Measurements from ENCODE around the gene AIPL1.

Gene AIPL1

DNA sequence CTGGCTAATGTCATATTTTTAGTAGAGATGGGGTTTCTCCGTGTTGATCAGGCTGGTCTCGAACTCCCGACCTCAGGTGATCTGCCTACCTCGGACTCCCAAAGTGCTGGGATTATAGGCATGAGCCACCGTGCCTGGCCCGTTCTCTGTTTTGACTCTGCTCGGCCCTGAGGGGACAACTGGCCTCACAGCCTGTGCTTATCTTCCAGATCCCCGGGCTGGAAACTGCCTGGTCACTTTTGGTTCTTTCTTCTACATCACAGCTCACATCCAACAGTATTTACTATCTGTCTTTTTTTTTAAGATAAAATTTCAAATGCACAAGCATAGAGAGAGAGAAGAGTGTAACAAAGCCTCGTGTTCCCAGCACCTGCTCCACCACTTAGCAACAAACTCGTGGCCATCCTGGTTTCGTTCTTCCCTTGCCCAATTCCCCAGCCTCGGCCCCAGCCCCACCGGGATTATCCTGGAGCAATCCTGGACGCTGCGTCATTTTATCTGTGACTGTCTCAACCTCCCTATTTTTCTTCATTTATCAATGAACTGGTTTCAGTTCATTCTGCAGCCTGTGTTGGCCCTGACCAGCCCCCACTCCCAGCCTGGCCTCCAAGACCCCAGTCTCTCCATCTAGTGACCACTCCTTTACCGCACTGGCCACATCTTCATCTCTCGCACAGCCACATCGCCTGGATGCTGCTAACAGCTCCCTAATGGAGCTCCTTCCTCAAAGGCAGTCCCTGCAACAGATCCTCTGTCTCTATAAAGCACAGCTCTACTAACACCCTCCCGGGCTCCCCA is 30.5 kb upstream of the AIPL1 start:
- DNase-seq, result no peak

DNA sequence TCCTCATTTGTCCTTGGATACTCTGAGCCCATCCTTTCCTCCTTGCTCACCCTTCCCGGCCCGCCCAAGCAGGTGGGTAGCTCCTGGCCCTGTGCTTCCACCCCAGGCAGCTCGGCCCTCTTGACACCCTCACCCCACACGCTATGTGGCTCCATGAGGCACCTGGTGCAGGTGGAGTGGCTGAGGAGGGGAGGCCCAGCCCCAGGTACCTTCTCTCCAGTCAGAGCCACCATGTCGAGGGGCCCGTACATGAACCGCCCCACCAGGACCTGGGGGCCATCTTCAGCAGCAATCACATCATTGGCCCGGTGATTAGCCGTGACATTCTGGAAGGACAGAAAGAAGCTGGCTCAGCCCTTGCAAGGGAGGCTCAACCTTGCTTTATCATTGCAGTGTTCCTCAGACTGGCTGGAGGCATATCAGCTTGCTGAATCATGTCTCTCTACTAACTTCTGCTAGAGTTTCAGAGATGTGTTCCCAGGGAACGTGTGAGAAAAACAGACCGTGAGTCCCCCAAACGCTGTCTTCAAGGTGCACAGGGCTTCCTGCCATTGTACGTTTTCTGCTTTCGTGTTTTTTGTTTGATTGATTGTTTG is 29.6 kb upstream of the AIPL1 start:
- no peak for DNase-seq

DNA sequence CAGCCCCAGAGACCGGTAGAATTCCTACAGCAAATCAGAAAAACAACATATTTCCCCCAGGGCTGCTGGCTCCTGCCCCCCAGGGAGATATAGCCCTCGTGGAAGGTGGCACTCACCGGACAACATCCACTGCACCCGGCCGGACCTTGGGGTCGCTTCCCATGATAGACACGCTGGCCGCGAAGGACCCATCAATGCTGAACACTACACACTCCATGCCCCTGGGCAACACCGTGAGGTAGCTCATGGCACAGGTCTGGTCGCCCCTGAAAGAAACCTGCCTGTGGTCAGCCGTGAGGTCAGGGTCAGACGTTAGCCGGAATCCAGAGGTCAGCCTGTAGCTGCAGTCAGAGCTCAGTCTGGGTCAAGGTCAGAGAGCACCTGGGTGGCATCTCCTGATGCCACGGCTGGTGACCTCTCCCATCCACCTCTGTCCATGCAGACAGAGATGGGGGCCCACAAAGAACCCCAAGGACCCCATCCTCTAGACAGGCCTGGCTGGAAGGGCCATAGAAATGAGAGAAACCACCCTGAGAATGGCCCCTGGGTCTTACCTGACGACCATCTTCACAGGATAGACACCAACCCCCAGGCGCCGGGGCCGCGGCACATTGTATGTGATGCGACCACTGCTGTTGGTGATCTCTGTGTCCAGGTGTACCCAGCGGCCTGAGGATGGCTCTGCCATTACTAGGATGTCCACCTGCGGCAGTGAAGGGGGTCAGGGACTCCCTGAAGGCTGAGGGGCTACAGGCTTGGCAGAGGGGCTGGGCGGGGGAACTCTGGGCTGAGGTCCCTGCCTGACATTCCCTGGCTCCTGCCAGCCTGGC is 28.9 kb upstream of the AIPL1 start:
- no peak for DNase-seq

DNA sequence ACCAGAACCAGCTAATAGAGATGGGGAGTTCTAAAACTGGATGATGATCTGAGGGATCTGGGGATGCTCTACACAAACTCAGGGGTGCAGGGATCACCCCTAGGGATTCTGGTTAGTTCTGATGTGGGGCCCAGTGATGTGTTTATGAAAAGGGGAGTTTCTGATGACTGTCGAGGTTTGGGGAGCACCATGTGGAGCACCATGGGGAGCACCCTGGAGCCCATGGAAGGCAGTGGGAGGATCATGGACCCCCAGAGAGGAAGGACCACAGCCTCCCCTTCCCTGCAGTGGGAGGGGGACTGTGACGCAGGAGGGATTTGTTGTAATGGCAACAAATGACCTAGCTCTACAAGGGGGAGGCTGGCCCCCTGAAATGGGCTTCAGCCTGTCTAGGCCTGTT is 27.8 kb upstream of the AIPL1 start:
- no peak for DNase-seq

DNA sequence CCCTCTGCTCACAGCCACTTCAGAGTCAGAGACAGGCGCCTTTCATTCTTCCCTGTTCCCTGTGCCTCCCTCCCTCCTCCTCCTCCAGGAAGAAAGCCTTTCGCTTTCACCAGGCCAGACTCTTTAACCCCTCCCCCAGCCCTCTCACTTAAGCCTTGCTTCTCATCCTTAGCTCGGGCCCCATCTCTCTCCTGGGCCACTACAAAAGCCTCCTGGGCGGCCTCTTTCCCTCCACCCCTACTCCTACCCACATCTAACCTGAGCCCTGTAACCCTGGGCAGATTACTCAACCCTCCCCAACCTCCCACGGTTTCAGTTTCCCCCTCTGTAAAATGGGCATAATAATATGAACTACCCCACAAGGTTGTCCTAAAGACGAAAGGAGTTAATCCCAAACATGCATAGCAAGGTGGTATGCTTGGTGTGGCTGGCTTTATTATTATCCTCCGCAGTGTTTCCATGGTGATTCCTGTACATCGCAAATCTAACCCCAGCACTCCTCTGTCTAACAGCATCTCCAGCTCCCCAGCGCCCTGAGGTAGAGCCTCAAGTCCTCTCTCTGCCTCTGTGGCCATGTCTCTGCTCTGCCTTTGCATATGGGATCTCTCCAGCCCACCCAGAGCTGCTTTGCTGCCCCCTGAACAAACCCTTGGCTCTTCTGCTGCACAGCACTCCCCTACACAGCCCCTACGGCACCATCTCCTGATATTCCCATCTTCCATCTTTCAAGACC is 27.0 kb upstream of the AIPL1 start:
- no peak for DNase-seq

DNA sequence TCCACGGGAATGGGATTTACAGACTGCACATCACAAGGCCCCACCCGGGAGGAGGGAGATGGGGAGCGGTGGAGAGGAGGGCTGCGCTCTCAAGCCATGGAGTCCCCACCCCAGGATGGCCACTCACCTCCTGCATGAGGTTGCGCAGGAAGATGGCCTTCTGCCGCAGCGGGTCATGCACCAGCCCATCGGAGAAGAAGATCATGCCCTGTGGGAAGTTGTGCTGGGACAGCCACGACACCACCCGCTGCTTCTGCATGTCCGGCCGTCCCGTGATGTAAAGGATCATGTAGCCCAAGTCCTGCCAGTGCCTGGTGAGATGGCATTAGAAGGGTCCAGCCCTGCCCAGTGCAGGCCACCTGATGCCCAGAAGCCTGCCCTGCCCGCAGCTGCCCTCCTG is 26.3 kb upstream of the AIPL1 start:
- no peak for DNase-seq

DNA sequence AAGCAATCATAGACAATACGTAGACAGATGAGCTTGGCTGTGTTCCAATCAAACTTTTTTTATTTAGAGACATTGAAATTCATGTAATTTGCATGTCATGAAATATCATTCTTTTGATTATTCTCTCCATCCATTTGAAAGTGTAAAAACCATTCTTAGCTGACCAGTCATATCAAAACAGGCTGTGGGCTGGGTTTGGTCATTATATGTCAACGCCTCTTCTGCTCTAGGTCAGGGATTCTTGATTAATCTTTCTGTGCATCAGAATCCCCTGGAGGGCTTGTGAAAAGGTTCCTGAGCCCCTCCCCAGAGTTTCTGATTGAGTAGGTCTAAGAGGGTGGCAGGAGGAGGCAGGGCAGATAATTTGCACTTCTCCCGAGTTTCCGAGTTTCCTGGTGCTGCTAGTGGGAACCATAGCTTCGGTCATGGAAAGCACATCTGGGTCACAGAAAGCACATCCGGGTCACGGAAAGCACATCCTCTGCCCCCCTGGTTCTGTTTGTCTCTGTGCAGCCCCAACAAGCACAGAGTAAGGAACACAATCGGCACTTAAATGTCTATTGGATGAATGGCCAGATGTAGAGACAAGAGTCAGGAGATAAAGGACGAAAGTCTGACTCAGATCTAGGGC is 25.7 kb upstream of the AIPL1 start:
- no peak for DNase-seq

DNA sequence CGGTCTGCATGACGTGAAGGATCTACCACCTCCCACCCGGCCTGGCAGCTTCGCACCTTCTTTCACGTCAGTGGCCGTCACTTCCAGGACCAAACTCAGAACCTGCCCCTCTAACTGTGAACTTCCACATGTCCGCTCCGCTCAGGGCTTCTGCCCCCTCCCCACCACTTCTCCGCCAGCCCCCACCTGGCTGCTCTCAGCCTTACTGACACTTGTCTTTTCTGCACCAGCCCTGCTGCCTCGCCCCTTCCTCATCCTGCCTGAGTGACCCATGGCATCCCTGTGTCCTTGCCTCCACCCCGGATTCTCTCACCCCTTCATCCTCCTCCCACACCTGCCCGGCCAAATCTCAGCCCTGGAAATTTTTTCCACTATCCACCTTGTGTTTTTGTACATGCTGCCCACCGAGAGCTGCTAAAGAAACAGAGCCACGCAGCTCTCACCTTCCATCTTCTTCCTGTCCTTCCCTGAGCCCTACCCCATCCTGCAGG is 23.6 kb upstream of the AIPL1 start:
- no peak for DNase-seq

DNA sequence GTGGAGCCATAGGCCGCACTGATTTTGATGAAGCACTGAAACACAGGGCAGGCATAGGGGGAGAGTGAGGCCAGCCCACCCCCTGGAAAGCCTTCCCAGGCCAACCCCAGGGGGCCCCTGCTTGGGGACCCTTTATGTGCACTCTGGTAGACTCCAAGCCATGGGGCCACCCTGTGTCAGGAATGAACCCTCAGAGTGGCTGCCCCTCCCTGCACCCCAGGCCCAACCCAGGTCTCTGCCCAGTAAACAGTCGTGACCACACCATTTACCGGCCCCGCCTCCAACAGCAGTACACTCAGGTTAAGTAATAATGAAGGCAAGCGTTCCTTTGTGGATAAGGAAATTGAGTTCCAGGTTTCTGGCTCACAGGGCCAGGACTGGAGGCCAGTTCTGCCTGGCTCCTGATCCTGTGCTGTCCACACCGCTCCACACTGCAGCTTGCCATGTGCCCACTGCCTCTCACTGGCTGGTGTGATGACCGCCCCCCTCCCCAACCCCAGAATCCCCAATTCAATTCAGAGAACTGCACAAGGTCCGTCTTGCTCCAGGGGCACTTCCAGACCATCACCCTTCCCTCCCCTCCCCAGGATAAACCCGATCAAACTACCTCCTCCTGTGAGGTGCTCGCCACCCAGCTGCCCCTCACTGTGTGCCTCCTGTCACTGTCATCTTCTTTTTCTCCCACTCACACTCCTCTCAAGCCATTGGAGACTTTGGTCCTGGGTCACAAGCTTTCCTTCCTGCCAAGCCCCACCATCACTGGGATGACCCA is 23.0 kb upstream of the AIPL1 start:
- DNase-seq, result no peak

DNA sequence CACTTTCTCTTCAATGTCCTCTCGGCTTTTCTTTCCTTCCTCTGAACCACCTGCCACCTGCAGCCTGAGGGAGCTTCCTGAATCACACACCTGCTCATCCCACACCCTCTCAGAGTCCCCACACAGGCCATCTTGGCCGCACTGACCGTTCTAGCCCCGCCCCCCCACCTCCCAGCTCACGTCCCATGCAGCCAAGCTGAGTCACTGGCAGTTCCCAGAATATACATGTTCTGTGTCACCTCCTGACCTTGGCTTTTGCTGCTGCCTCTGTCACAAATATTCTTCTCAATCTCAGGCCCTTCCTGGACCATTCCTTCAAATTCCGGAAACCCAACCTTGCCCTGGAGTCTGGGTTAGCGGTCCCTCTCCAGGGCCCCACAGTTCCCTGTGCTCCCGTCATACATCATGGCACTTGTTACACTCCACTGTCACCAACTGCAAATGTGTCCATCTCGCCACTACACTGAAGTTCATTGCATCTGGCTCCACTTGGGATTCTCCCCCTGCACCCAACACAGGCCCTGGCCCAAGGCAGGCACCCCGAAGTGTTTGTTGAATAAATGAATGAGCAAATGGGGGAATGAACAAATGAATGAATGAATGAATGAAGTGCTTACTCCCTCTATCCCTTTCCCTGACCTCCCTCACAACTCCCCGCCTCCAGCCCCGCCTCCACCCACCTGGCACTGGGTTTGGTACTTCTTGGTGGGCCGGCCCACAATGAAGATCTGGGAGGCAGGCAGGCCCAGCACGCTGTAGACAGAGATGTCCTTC is 22.2 kb upstream of the AIPL1 start:
- no peak for DNase-seq

DNA sequence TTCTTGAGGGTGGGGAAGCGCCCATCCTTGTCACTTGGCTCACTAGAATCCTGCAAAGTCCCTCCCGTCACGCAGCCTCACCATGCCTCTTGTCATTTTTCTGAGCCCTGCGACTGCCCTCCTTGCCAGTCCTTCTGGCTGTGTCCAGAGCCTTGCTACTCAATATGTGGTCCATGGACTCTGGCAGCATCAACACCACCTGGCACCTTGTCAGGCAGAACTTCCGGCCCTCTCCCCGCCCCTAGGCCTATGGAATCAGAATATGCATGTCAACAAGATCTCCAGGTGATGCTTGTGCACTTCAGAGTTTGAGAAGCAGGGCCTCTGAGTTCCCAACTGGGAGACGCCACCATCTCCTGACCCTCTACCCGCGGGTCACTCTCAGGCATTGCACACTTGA is 21.4 kb upstream of the AIPL1 start:
- DNase-seq, result no peak

DNA sequence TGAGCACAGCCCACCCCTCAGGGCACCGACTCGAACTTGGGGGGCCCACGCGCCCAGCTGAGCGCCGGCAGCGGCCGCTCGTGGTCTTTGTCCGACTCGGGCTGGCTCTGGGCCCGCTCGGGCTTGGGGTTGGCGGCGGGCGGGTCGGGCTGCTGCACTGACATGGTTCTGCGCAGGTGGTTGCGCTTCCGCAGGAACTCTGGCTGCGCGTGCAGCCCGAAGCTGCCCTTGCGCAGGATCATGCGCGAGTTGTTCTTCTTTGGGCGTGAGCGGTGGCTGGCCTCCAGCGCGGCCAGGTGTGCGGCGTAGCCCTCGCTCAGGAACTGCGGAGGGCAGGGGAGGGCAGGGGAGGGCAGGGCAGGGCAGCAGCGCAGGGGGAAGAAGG is 20.4 kb upstream of the AIPL1 start:
- no peak for DNase-seq

DNA sequence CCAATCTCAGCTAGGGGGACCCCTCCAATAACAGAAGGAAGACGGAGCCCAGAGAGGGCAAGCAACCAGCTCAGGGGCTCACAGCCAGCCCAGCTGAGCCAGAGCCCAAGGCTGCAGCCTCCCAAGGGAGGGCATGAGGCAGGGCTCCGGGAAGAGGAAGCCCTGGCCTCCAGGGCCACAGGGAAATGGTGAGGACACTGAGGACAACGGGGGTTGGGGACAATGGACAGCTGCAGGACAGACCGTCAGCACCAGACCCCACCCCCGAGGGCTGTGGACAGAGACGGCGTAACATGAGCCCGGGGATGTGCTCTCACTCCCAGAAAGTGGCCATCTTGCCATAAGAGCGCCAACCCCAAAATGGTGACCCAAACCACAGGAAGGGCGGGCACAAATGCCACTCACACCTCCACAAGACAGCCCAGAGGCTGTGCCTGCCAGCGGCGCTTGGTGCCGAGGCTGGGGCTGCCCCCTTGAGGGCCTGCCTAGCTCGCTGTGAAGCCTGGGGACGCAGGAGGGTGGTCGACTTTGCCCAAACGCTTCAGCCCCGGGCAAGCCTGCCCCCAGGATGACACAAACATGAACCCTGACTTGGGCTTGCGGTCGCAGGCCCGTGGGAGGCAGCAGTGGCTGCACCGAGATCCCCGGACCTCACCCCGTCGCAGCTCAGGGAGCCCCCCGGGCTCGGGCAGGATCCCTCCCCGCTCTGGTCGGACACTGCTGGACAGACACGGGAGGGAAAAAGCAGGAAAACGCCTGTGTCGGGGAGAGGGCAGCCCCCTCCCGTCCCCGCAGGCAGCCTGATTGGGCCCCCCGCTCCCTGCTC is 19.8 kb upstream of the AIPL1 start:
- no peak for DNase-seq

DNA sequence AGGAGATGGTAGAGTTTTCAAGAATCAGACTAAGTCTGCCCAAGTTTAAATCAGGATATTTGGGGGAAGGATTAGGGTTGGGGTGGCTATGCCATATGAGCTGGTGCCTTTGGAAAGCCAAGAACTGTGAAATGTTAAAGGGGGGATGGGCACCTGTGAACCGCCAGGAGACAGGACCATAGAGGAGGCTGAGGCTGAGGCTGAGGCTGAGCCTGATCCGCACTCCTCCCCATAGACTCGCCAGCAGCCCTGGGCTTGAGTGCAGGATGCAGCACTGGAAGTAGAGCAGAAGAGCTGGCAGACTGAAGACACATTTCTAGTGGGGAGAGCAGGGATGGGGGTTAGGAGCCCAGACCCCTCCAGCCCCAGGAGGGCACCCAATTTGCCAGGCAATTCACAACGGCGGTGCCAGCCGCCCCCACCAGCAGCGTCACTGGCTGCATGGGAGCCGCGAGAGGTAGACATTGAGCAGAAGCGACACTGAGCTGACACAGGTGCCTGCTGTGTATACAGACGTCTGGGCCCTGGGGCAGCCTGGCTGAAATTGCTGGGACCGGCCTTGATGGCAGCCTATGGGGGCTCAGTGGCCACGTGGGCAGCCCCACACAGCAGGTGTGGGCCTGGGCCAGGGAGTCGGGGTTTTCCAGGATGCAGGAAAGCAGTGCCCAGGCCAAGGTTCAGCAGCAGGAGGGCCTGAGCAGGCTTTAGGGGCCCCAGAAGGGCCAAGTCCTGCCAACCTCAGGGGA is 18.5 kb upstream of the AIPL1 start:
- DNase-seq, result no peak

DNA sequence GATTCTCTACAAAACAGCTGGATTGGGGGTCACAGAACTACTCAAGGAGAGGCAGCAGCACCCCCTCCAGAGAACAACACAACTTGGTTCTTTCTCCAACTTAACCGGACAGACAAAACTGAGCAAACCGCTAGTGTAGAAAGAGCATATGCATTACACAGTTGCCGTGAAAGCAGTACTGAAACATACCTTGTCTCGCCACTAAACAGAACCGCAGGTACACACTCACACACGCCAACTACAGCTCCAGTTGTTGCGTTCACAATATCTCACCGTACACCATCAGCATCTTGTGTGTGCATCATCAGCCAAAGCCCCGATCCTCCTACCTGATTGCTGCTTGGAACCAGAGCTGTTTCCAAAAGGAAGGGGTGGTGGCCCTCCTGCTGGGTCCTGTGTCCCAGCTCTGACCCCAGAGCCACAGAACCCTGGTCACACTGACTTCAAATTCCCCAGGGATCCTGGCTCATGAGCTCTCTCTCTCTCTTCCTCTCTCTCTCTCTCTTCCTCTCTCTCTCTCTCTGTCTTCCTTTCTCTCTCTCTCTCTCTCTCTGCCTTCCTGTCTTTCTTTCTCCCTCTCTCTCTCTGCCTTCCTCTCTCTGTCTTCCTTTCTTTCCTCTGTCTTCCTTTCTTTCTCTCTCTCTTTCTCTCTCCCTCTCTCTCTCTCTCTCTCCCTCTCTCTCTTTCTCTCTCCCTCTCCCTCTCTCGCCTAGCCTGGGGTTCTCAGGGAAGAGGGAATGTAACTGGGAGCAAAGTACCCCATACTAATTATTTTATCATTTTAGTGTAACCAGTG is 17.7 kb upstream of the AIPL1 start:
- DNase-seq, result no peak

DNA sequence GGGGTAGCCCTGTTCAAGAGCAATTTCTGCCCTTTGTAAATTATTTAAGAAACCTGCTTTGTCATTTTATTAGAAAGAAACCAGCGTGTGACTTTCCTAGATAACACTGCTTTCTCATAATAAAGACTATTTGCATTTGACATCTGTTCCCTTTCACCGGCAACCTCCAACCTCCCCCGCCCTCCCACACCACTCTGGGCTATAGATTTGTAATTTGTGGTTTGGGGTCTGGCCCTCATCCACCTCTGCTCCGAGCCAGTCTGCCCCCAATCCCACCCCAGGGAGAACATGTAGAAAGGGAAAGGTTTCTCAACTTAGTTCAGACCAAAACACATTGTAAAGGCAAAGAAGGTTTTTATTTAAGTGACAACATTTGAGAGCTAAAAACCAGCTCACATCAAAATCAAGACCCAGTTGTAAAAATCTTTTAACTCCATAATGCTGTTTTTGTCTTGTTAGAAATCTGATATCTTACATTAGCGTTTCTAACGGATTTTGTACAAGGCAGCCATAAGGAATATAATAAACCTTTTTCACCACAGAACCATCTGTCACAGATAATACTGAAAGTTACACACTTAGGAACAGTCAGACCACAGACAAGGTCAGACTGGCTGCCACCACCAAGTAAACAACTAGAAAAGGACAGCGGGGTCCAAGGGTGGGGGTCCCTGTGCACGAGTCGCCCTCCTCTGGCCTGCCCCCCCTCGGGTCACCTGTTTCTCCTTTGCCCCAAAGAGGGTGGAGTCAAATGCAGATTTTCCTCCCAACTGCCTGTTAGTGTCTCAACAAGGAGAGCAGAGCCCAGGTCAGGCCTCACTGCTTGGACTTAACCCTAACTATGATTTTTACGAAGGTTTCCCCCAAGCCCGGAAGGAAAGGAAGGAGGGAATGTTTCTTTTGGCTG is 16.3 kb upstream of the AIPL1 start:
- peak; percentile 66 for DNase-seq

DNA sequence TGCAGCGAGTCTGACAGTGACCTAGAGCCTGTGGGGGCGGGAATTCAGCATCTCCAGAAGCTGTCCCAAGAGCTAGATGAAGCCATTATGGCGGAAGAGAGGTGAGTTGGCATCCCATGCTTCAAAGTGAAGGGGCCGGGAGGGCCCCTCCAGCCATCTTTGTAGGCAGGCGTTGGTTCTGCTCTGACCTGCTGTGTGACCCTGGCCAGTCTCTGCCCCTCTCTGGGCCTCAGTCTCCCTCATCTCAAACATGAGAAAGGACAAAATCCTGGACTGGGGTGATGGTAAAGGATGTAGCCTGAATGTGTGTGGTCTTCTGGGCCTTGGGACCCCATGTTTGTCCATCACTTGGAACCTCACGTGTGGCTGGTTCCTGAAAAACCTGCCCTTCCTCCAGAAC is 14.4 kb upstream of the AIPL1 start:
- DNase-seq, result no peak
